ENCODE results near the gene HM13.
"Not testable (repeated sequence)": the region's sequence is repeated elsewhere in the genome, so short reads cannot be mapped to it uniquely, and the experiment has no call there.

The HM13 gene

DNA sequence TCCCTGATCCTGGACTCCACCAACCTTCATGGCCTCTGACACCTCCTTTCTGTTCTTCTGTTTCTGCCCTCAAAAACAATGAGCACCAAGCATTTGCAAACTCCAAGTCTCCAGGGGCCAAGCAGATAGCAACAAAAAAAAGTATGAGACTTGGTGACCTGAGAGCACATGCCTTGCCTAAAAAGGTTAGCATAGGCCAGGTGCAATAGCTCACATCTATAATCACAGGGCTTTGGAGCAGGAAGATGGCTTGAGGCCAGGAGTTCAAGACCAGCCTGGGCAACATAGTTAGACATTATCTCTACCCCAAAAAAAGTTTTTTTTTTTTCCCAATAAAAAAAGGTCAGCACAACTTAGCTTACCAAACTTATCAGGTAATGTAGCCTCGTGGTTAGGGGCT lies 13.7 kb upstream of the HM13 start:
- DNase-seq (ENCODE audit: low spot score) = no peak

DNA sequence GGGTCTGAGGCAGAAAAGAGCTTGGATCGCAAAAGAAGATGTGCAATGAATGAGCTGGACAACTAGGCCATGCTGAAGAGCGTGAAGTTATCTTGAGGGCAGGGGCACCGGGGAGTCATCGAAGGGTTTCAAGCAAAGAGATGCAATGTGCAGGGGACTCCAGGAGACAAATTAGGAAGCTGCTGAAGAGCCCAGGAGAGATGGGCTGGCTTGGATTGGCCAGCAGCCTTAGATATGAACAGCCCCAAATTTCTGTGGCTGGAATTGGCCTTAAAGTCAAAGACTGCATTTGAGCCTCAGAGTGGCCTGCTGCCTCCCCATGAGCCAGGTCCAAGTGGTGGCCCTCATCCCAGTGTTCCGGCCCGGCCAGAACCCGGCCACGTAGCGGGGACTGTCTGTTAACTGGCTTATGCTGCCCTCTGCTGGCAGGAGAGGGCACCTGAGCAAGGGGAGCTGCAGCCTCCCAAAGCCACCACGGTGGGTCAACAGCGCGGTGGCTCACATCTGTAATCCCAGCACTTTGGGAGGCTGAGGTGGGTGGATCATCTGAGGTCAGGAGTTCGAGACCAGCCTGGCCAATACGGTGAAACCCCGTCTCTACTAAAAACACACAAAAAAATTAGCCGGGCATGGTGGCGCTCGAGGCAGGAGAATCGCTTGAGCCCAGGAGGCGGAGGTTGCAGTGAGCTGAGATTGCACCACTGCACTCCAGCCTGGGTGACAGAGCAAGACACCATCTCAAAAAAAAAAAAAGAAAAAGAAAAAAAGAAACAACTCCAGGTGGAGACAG lies 11.2 kb upstream of the HM13 start:
- peak; percentile 76 for DNase-seq (ENCODE audit: low spot score)

DNA sequence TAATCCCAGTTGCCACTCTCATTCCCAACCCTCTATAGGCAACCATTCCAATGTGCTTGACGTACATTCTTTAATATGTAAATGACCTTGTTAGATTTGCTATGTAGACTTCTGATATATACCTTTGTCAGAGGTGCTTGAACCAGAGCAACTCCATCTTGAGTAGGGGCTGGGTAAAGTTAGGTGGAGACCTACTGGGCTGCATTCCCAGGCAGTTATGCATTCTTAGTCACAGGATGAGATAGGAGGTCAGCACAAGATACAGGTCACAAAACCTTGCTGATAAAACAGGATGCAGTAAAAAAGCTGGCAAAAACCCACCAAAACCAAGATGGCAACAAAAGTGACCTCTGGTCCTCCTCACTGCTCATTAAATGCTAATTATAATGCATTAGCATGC lies 8.3 kb upstream of the HM13 start:
- no peak for DNase-seq (ENCODE audit: low spot score)

DNA sequence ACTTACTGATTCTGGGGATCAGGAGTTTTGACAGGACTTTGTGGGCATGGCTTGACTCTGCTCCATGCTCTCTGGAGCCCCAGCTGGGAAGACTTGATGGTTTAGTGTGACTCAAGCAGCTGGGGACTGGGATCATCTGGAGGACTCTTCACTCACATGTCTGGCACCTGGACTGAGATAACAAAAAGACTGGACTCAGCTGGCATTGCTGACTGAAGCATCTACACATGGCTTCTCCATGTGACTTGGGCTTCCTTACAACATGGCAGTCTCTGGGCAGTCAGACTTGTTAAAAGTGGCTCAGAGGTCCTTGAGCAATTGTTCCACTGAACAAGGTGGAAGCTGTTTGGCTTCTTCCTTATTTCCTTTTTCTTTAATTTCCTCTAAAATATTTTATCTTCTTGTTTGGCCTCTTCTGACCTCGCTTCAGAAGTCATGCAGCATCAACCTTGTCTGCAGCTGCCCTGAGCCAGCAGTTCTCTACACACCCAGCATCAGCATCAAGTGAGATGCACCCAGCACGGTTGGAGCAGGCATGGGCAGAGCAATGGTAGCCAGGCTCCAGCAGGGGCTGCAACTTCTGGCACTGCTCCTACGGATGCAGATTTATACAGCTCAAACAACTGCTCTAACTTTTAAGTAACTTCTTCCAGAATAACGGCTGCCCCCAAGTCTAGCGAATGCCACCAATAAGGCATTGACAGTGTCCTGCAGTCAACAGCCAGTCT lies 5.6 kb upstream of the HM13 start:
- DNase-seq (ENCODE audit: low spot score) = no peak

DNA sequence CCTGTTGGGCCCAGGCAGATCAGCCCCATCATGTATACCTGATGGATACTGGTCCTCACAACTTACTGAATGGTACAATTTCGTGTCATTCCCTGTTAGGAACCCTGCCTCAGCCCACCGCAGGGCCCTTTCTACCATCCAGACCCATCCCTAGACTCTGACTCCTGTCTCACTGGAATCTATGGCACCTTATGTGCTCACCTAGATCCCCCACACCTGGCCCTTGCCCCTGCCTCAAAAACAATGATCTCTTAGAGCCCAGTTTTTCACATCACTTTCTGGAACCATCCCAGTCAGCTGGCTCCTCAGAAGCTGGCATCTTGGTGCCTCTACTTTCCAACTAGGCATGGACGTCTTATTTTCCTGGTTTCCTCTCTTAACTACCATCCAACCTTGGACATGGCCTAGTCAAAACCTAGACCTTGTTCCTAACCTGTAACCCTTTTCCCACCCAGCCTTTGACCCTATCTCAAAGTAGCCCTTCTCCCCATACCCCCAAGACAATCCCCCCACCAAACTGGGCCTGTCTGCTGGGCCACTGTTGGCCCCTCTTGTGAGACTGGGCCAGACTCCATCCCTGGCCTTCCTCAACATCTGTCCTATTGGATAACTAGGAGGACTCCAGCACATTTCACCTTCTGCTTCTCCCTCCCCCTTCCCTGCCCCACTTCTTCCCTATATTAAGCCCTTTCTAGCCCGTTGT lies 981 bp downstream of the HM13 start:
- DNase-seq (ENCODE audit: low spot score) = no peak

DNA sequence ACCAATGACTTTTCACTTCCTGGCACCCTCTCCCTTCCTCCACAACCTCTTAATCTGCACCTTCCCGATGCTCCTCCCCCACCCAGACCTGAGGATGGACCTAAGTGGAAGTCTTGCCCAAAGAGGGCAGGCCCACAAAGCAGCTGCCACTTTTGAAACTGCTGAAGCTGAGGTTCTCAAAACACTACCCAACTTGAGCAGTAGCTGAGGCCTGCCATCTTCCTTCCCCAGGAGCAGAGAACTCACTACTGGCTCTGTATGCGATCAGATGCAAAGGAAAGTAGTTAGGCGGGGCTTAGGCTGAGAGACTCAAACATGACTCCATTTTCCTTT lies 1.5 kb downstream of the HM13 start:
- no peak for DNase-seq (ENCODE audit: low spot score)

DNA sequence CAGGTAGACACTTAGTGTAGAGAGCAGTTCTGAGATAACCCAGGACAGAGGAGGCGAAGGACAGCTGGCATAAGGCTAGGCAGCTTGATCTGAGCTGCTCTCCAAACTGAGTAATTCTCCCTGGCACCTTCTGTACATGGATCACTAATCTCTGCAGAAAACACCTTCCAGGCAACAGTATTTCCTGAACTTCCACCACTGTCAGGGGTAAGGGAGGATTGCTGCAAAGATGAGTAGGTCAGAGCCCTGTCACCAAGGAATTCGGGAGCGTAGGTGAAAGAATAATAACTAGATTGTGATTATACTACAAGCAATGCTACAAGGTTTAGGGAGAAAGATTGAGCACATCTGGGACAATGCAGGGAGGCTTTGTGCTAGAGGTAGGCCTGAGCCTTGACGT lies 1.9 kb downstream of the HM13 start:
- DNase-seq (ENCODE audit: low spot score) = no peak

DNA sequence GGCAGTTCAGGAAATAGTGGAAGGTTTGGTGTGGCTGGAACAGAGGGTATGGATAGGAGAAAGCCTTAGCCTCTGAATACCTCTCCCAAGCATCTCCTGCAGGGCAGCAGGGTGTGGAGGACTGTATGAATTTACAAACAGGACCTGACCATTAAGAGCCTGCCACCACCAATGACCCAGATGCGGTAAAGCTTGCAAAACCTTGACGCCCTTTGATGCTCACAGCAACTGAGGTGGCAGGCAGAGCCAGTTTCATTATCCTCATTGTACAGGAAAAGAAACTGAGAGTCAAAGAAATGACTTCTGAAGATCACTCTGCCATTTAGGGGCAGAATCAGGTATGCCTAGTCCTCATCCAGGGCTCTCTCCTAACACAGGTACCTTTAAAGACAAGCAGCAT lies 2.4 kb downstream of the HM13 start:
- DNase-seq (ENCODE audit: low spot score) = no peak

DNA sequence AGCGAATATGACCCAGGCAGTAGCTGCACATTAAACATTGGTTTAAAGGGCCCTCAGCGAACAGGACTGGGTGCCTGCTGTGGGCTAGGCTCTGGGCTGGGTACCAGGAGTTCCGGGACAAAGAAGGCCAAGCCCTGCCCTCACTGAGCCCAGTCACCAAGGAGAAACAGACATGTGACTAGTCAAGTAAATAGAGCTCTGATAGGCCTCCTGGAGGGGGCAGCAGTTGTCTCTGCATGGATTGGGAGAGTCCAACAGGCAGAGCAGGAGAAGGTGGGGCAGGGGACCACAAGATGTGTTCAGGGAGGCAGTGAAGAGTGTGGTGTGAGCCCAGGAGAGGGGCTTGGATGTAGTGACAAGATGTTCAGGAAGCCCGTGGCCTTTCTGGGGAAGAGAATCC lies 3.1 kb downstream of the HM13 start:
- no peak for DNase-seq (ENCODE audit: low spot score)

DNA sequence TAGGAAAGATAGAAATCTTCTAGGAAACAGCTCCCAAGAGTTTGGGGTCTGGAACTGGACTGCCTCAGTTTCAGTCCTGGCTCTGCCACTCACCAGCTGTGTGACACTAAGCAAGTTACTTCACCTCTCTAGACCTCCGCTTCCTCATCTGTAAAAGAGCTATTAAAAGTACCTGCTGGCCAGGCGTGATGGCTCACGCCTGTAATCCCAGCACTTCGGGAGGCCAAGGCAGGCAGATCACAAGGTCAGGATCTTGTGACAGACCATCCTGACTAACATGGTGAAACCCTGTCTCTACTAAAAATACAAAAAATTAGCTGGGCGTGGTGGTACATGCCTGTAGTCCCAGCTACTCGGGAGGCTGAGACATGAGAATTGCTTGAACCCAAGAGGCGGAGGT lies 7.0 kb downstream of the HM13 start:
- DNase-seq (ENCODE audit: low spot score) = not testable (repeated sequence)

DNA sequence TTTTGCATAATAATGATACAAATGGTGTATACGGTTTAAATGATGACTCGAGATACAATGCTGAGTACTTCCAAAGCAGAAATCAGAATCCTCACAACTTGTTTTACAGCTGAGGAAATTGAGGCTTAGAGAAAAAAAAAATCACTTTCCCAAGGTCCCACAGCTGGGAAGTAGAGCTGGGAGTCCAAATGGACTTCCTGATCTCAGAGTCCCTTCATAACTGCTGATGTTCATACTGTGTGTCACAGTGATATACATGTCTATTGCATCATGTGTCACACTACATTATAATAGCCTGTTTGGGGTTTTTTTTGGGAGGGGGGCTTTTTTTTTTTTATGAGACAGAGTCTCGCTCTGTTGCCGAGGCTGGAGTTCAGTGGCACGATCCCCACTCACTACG lies 8.5 kb downstream of the HM13 start:
- no peak for DNase-seq (ENCODE audit: low spot score)

DNA sequence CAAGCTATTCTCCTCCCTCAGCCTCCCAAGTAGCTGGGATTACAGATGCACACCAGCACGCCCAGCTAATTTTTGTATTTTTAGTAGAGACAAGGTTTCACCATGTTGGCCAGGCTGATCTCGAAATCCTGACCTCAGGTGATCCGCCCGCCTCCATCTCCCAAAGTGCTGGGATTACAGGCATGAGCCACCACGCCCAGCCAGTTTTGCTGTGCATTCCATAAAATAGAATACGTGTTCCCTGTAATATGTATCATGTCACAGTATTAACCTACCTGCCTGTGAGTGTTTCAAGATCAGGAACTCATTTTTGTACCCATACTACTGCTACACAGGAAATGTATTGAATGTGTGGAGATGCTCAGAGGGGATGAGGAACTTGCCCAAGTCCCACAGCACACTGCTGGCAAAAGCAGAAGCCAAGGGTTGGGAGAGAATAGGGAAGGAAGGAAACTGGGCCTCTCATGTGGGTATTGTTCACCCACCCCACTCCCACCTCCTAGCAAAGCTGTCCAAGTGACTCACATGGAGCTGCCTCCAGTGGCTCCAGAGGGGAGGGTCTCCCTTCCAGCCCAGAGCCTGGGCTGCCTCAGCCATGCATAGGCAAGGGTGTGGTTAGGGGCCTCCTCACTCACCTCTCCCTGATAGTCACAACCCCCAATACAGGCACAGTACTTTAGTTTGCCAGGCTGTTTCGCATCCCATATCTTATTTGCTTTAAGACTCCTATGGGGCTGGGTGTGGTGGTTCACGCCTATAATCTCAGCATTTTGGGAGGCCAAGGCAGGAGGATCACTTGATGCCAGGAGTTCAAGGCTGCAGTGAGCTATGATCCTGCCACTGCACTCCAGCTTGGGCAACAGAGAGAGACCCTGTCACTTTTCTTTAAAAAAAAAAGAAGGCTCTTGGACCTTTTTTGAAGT lies 9.4 kb downstream of the HM13 start:
- DNase-seq (ENCODE audit: low spot score) = no peak

DNA sequence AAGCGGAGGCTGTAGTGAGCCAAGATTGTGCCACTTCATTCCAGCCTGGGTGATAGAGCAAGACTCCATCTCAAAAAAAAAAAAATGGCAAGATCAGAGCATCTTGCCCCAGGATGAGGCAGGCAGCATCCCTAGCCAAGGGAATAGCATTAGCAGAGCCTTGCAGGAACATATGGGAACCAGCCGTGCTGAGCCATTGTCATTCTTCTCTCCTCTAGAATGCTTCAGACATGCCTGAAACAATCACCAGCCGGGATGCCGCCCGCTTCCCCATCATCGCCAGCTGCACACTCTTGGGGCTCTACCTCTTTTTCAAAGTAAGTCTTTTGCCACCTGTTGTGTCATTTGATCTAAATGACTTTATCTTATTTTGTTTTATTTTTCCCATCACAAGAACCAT lies 13.0 kb downstream of the HM13 start:
- no peak for DNase-seq (ENCODE audit: low spot score)

DNA sequence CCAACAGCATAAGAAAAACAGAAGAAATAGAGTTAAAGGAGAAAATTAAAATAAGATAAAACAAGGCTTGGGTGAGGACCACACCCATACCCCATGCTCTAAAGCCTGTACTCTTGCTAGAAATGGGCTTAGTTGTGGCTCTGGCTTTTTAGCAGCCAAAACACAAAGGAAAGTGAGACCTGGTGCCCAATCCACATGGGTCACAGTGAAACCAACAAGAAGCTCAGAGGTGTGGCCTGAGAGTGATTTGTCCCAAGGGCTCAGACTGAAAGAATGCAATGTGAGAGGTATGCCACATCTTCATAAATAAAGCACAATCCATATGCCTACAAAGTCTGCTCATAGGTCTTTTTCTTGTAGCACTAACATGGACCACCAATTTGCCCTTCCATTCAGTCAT lies 21.1 kb downstream of the HM13 start:
- DNase-seq (ENCODE audit: low spot score) = no peak

DNA sequence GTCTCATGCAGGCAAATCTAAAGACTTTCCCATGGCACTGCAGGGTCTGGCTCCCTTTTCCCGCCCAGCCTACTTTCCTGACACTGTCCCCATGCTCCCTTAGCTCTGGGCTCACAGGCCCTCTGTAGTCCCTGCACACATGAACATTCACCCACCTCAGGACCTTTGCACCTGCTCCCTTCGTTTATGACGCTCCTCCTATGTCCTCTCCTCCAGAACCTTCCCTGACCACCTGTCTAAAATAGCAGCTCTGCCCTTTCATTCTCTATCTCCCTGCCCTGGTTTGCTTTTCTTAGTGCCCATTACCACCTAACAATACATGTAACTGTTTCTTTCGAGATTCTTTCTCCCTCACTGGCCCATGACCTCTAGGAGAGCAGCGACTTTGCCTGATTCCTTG lies 22.3 kb downstream of the HM13 start:
- DNase-seq (ENCODE audit: low spot score) = no peak

DNA sequence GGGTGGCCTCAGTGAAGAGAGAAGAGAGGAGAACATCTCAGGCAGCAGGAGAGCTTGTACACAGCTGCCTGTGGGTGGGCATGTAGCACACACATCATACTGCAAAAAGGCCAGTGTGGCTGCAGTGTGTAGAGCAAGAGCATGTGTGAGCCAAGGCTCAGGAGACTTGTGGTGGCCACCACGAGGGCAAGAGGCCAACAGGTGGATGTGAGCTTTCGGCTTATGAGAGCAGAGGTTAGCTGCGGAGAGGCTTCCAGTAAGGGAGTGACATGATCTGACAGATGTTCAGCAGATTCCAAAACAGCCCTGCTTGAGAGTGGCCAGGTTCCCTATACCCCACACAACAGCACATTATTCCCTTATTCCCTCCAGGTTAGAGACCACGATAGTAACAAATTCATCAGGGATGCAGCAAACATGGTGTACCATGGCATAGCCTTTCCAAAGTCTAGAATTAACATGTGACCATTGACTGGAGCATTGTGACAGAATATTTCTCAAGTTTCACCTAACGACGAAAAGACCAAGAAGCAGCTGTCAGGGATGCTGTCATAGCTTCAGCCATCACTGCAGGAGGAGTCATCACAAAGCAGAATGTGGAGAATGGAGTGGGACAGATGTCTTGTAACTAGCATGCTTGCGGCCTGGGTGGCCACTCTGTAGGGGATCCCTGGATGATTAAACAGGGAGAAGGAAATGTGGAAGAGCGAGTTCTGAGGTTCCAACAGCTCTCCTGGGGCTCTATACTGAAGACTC lies 23.1 kb downstream of the HM13 start:
- DNase-seq (ENCODE audit: low spot score) = no peak

DNA sequence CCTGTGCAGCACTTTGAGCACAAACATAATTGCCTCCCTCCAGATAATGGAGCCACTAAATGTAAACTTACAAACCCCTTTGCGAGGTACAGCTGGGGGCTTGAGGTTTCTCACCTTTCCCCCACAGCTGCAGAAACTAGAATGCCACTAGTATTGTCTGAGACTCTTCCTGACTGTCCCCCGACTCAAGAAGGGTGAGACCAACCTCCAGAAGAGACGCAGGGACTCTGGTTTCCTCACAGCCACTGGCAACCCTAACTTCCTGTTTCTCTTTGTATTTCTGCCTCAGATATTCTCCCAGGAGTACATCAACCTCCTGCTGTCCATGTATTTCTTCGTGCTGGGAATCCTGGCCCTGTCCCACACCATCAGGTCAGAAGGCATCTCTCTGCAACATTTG lies 23.6 kb downstream of the HM13 start:
- DNase-seq (ENCODE audit: low spot score) = no peak

DNA sequence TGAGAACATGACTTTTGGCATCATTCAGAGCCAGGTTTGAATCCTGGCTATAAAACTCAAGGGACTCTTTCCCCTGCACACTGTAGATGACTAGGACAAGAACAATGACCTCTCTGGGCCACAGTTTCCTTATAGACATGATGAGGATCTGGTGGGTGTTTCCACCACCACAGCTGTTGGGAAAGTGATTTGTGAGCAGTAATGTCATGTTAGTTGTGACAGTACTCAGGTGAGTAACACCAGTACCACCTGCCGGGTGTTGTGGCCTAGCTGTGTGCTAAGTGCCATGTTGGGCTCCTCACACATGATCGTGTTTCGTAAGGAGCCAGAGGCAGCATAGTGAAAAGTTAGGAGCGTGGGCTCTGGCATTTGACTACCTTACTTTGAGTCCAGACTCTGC lies 24.1 kb downstream of the HM13 start:
- DNase-seq (ENCODE audit: low spot score) = no peak

DNA sequence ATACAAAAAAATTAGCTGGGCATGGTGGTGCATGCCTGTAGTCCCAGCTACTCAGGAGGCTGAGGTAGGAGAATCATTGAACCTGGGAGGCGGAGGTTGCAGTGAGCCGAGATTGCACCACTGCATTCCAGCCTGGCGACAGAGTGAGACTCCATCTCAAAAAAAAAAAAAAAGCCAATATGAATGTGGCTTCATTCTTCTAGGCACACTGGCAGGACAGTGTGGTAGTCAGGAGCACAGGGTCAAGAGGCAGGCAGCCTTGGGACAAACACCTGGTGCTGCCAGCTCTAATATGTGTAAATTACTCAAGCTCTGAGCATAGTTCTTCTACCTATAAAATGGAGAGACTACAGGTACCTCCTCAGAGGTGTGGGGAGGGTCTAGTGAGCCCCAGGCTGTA lies 25.4 kb downstream of the HM13 start:
- DNase-seq (ENCODE audit: low spot score) = not testable (repeated sequence)

DNA sequence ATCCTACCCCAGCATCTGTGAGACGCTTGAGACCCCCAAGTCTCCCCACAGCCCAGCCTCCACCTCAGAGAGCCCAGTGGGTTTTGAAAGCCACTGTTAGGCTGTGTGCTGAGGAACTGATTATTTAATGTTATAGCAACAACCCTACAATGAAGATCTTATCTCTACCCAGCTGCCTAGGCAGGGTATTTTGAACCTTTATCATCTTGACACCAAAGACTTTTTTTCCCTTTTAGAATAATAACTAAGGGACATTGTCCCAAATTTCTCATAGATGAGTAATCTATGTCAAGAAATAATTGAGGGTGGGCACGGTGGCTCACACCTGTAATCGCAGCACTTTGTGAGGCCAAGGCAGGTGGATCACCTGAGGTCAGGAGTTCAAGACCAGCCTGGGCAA lies 26.2 kb downstream of the HM13 start:
- DNase-seq (ENCODE audit: low spot score) = no peak

DNA sequence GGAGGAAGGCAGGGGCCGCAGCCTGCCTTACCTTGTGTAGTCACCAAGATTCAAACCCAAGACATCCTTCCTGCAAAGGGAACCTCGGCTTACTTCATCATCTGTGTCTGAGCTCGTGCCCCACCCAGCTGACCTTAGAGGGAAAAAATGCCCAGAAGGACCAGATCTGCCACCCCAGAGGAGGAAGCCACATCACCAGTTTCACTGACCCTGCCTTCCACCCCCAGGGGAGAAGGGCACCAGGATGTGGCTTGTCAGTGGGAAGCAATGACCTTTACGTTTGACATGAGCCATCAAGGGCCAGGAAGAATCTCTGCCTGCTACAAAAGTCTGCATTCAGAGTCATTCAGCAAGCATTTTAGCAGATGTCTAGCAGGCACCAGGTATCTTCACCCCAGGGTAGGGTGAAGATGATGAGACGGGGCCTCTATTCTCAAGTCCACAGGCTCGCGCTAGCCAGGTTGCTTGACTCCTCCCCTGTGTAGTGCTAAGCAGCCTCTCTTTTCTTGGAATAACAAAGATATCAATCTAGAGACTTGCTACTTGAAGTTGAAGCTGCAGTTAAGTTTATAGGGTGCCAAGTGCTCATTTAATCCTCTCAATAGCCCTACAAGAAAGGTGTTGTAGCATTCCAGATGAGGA lies 28.1 kb downstream of the HM13 start:
- DNase-seq (ENCODE audit: low spot score) = no peak
